Neural crest cell (in vitro differentiated cells): ENCODE measurements around the gene ACIN1. TPM values are rescaled to one million over a fixed set of nuclear protein-coding genes. Genes with fewer than 3 reads are reported as not detected.
A peak's percentile ranks its signal among the peaks of the same experiment; 100 is the strongest.

Experiments
- DNase-seq: peaks from one replicate; pipeline ENCODE4 v3.0.0; 2021; ENCODE audit warnings: low read depth, mixed read lengths, low spot score
- H3K27ac Mint-ChIP-seq: one replicate; pipeline ENCODE4 v1.8.0; 2021; ENCODE audit warnings: mild to moderate bottlenecking, mixed read lengths; ENCODE audit not compliant: unreplicated experiment
- H3K27me3 Mint-ChIP-seq: 2 replicates; pipeline ENCODE4 v1.8.0; 2021; ENCODE audit warnings: low read depth, mild to moderate bottlenecking, mixed read lengths
- H3K36me3 Mint-ChIP-seq: 2 replicates; pipeline ENCODE4 v1.8.0; 2021; ENCODE audit warnings: low read depth, mild to moderate bottlenecking, mixed read lengths
- H3K4me1 Mint-ChIP-seq: 2 replicates; pipeline ENCODE4 v1.8.0; 2021; ENCODE audit warnings: mixed read lengths
- H3K4me3 Mint-ChIP-seq: one replicate; pipeline ENCODE4 v1.8.0; 2021; ENCODE audit warnings: mild to moderate bottlenecking, mixed read lengths
- H3K9me3 Mint-ChIP-seq: 2 replicates; pipeline ENCODE4 v1.8.0; 2021; ENCODE audit warnings: mixed read lengths
- total RNA-seq: library from RNA; stranded (reverse); gene quantifications from 2 replicates; pipeline ENCODE4 v1.2.1, GENCODE V29; 2021
- TF ChIP-seq, protein P1 (sequence below): fragments of 200-600 bp; sonication (generic); conservative IDR thresholded peaks from 2 replicates; pipeline ENCODE4 v1.5.0; 2021; ENCODE audit warnings: antibody characterized with exemption, mild to moderate bottlenecking

The ACIN1 gene
- total RNA-seq, 1 donor from 2014 or later, result 352 TPM

- H3K27me3 Mint-ChIP-seq, result no peaks in the 10 kb centered on the region
- H3K27ac Mint-ChIP-seq, result peak overlapping the region; percentile 99
- no peak for DNase-seq
- H3K9me3 Mint-ChIP-seq, result no peaks in the 10 kb centered on the region
- peaks cover 12% of the 10 kb centered on the region for H3K36me3 Mint-ChIP-seq
- TF ChIP-seq, protein P1, sequence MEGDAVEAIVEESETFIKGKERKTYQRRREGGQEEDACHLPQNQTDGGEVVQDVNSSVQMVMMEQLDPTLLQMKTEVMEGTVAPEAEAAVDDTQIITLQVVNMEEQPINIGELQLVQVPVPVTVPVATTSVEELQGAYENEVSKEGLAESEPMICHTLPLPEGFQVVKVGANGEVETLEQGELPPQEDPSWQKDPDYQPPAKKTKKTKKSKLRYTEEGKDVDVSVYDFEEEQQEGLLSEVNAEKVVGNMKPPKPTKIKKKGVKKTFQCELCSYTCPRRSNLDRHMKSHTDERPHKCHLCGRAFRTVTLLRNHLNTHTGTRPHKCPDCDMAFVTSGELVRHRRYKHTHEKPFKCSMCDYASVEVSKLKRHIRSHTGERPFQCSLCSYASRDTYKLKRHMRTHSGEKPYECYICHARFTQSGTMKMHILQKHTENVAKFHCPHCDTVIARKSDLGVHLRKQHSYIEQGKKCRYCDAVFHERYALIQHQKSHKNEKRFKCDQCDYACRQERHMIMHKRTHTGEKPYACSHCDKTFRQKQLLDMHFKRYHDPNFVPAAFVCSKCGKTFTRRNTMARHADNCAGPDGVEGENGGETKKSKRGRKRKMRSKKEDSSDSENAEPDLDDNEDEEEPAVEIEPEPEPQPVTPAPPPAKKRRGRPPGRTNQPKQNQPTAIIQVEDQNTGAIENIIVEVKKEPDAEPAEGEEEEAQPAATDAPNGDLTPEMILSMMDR, result no peak
- peak overlapping the region; percentile 100 for H3K4me3 Mint-ChIP-seq
- H3K4me1 Mint-ChIP-seq, result peaks cover 40% of the 10 kb centered on the region
These were observed 22.9 kb downstream of the ACIN1 start for GRCh38 chr14:23071921-23072539.

- H3K9me3 Mint-ChIP-seq, result no peaks in the 10 kb centered on the region
- peaks cover 44% of the 10 kb centered on the region for H3K4me1 Mint-ChIP-seq
- TF ChIP-seq, protein P1, result no peak
- H3K4me3 Mint-ChIP-seq, result peak overlapping the region; percentile 100
- H3K27ac Mint-ChIP-seq, result peak overlapping the region; percentile 99
- no peaks in the 10 kb centered on the region for H3K27me3 Mint-ChIP-seq
- peak; percentile 73 for DNase-seq
- H3K36me3 Mint-ChIP-seq, result peaks cover 12% of the 10 kb centered on the region
These were observed 23.6 kb downstream of the ACIN1 start for GRCh38 chr14:23071244-23071920.

- DNase-seq, result no peak
- H3K4me1 Mint-ChIP-seq, result peaks cover 52% of the 10 kb centered on the region
- H3K27ac Mint-ChIP-seq, result peak overlapping the region; percentile 99
- H3K4me3 Mint-ChIP-seq, result peak overlapping the region; percentile 100
- H3K36me3 Mint-ChIP-seq, result peaks cover 17% of the 10 kb centered on the region
- H3K27me3 Mint-ChIP-seq, result no peaks in the 10 kb centered on the region
- H3K9me3 Mint-ChIP-seq, result no peaks in the 10 kb centered on the region
- TF ChIP-seq, protein P1, result no peak
These were observed 24.4 kb downstream of the ACIN1 start for GRCh38 chr14:23070262-23071129.

- Mint-ChIP-seq H3K9me3 (no peaks in the 10 kb centered on the region), H3K4me3 (peak overlapping the region; percentile 89), H3K27me3 (no peaks in the 10 kb centered on the region), H3K4me1 (peaks cover 52% of the 10 kb centered on the region), H3K27ac (no peak overlapping the region), H3K36me3 (peaks cover 17% of the 10 kb centered on the region)
- TF ChIP-seq, protein P1, result no peak
- DNase-seq, result no peak
These were observed 25.5 kb downstream of the ACIN1 start for GRCh38 chr14:23069413-23069806.

- peaks cover 18% of the 10 kb centered on the region for H3K36me3 Mint-ChIP-seq
These were observed 26.0 kb downstream of the ACIN1 start for GRCh38 chr14:23068789-23069412.

More at GRCh38 chr14:23068789-23069412, 26.0 kb downstream of the ACIN1 start:
- peak; percentile 83 for DNase-seq
- Mint-ChIP-seq H3K4me1 (peaks cover 52% of the 10 kb centered on the region), H3K27ac (no peak overlapping the region), H3K9me3 (no peaks in the 10 kb centered on the region), H3K4me3 (peak overlapping the region; percentile 89), H3K27me3 (no peaks in the 10 kb centered on the region)
- TF ChIP-seq, protein P1, result peak; percentile 99
